Kidney tubule cell (primary cell): ENCODE data around the gene UBE3C.

Source experiments
- DNase-seq: peaks from one replicate; pipeline ENCODE4 v3.0.0-alpha.2; 2018; ENCODE audit warnings: low spot score

Gene UBE3C

DNA sequence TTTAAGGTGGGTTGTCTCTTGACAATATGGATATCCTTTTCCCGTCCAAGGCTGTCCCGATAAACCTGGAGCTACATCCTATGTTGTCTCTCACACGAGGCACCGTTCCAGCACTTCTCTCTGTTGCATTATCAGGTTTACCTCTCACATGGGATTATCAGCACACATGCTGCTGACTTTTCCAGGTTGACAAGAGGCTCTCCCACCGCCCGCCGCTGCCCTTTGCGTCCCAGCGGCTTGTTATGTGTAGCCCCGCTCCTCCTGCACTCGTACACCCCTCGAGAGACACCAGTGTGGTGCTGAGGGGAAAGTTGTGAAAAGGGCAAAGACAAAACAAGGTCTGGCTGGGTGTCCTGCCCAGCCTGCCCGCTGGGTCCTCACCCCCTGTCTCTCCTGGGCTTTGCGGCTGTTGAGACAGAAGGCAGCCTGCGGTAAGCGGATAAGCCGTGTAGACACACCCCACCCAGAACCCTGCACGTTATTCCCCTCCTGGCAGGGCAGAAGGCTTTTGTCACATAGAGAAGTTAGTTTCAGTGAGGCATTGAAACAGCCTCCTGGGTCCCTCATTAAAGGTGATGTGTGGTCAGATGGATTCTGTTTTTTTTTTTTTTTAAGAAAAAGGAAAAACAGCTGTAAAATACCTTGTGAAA lies 38.7 kb downstream of the UBE3C start:
- no peak for DNase-seq

DNA sequence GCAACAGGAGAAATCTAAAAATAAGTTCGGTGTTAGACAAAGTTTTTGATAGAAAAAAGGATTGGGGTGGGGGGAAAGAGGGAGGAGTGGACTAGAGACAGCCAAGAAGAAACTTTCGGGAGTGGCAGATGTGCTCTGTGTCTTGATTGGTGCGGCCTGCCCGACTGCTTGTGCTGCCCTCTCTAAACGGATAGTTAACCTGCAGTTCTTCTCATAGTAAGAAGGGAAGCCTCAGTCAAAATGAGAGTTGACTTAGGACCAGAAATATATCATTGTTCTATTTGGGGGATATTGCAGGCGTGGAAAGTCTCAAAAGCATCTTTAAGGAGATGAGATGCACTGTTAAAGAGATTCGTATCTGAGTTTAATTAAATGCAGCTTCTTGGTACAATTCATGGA lies 39.3 kb downstream of the UBE3C start:
- DNase-seq, result no peak

DNA sequence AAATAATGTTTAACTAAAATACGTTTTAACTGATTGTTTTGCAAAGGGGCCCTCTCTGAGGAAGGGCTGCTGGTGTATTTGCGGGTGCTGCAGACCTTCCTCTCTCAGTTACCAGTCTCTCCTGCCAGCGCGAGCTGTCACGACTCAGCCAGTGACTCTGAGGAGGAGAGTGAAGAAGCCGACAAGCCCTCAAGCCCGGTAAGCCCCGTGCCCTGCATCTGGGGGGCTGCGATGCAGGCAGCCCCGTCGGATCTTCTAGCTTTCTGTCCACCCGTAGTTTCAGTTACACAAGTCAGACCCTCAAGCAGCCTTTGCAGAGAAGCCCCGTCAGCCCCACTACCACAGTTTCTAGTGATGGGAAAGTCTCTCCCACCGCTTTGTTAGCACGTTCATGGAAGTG lies 45.1 kb downstream of the UBE3C start:
- DNase-seq, result no peak

DNA sequence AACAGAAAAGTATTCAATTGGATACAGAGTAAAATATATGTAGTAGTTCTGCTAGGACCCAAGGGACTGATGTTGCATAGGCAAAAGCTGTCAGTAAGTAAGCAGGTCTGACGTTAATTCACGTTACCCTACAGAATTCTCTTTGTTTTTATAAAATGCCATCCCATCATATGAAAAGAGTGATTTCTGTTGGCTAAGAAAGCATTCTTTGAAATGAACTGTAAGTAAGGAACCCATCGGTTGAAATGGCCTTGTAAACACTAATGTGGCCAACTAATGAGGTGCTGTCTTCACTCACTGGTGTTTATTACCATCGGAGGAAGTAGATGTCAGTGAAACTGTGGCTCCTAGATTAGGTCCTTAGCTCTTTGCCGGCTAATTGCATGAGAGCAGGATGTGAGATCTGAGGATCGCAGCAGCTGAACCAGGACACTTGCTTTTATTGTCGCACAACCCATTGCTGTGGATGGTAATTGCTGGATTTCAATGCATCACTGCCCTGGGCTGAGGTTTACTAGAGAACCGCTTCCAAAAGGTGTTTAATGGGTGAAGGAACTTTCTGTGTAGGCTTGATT lies 49.5 kb downstream of the UBE3C start:
- DNase-seq, result no peak

DNA sequence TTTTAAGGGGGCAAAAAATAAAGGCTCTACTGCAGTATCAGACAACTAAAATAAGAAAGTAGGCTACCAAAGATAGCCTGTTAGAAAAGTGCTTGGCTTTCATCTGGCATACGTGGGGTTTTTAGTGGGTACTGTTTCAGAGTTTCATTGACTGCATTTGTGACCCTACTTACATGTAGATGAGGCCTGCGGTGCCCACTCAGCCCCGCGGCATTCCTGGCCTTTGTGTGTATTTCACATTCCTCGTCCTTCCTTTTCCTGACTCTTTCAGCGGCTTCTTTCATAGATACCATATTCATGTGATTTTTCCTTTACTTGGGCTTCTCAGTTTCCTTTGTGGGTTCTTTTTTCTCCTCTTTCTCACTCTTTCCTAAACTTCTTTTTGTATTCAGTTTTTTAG lies 50.7 kb downstream of the UBE3C start:
- DNase-seq, result no peak

DNA sequence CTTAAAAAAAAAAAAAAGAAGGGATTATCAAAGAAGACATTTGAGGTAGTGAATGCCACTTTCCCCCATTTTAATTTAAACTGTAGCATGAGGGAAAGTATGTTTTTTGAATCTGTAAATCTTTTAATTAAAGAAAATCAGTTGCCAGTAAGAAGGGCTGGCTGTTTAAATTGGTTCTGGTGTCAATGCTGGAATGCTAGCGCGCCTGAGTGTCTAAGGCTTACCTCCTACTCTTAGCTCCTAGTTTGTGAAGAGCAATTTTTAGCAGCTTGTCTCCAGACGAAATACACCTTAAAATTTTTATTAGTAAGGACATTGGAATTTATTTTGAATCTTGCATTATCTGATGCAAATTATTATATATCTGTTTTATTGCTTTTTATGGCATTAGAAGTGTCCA lies 54.1 kb downstream of the UBE3C start:
- DNase-seq, result no peak

DNA sequence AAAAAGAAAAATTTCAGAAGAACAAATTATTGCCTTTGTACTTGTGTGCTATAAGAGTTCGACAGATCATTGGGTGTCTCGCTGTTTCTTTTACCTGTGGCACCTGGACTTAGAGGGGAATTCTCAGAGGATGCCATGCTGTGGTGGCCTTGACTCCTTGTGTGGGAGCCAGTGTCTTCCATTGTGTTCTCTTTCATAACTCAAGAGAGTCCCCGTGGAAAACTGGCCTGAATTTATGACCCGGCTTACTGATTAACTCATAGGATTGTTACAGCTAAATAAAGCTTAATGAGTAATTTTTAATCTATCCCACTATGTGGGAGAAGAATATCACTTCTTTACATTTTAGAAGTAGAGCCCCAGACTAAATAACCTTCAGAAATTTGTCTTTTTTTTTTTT lies 54.5 kb downstream of the UBE3C start:
- DNase-seq, result peak; percentile 46

DNA sequence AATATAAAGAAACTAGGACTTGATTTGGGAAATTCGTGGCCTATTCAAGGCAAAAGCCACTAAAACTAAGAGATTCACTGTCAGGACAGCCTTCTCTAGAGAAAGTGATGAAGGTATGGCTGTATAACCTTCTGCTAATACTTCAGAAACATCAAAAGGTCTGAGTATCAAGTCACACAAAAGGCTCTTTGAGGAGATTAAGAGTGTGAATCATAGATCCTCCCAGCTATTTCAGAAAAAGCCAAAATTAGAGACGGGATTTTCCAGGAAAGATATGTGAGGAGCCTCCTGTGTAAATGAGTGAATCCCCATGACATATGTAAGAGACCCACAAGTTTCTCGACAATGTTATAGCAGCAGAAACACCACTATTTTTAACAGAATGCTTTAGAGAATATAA lies 56.2 kb downstream of the UBE3C start:
- peak; percentile 9 for DNase-seq

DNA sequence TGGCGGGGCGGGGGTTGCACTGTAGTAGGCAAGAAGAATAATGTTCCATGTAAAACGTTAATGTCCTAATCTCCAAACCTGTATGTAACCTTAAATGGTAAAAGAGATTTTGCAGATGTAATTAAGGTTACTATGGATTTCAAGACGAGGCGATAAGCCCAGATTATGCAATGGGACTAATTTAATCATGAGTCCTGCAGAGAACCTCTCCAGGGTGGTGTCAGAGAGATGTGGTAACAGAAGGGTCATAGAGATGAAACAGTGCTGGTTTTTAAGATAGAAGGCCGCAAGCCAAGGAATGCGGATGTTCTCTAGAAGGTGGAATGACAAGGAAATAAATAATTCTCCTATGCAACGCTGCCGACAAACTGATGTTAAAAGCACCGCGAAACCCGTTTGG lies 57.1 kb downstream of the UBE3C start:
- no peak for DNase-seq

DNA sequence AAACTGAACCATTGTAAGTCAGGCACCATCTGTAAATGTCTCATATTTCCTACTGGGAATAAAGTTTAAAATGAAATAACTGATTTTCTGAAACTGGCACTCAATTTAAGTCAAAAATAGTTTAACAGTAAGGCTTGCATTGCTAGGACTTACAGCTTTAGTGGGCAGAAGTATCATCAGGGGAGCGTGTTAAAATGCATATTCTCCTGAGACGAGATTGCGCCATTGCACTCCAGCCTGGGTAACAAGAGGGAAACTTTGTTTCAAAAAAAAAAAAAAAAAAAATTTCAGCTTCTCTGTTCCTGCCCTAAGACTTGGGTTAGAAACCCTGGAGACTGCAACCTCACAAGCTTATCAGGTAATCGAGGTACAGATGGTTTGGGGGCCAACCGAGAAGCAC lies 65.4 kb downstream of the UBE3C start:
- DNase-seq, result no peak

DNA sequence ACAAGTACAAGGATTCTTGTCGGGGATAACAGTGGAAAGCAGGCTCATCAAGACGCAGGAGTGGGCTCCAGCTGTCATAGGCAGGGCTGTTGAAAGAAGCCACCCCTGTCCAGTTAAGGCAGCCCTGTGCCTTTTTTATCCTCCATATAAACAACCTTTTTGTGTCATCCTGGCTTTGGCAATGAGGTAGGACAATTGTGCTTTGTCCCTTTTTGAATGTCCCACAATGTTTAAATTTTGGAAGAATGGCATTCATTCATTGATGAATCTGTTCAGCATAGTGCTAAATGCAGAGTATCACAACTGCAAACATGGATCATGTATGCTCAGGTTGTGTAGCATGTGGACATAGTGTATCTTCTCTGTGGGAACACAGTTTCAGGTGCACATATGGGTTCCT lies 66.7 kb downstream of the UBE3C start:
- DNase-seq, result no peak

DNA sequence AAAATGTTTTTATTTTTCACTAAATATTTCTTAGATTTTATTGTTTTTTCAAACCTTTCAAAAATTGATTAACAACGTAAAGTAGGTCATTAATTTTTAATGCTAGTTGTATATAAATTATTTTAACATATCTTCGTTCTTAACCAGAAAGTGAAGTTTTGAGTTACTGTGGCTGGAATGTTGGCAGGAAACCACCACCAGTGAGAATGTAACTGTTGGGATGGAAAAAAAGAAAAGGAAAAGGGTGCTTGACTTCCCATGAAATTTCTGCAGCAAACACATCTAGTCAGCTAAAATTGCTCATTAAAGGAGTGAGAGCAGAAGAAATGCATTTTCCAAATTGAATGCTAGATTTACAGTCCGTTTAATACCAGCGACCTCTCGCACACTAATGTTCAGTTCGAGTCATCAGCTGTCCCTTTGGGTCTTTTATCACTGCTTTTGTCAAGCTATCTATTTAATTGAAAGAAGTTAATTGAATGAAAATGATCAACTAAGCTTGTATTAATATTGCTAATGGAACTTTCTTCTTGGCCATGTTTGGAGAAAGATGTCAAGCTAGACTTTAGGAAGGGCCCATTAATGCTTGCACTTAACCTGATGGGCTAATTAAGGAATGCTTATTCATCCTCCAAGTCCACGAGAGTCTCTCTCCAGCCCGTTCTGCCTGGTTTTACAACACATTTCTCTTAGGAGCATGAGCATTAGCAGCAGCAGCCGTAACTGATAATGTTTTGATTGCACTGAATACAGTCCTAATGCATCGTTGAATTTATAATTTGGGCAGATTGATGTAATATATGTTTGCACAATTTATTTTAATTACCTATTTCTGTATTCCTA lies 70.1 kb downstream of the UBE3C start:
- no peak for DNase-seq

DNA sequence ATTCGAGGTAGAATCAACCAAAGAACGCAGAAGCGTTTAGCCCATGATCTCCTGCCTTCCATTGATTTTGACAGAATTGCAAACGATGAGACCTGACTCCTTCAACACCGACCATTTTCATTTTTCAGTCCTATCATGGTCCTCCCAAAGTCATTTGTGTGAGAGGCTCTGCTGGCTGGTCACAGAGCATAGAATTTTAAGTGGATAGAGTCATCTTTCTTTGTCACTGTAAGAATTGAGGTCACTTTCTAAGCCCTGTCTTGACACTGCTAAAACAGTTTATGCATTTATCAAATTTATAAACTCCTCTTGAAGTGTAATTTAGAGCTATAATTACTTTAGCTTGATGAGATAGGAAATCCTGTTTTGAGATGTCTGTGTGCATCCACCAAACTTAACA lies 72.0 kb downstream of the UBE3C start:
- DNase-seq, result no peak

DNA sequence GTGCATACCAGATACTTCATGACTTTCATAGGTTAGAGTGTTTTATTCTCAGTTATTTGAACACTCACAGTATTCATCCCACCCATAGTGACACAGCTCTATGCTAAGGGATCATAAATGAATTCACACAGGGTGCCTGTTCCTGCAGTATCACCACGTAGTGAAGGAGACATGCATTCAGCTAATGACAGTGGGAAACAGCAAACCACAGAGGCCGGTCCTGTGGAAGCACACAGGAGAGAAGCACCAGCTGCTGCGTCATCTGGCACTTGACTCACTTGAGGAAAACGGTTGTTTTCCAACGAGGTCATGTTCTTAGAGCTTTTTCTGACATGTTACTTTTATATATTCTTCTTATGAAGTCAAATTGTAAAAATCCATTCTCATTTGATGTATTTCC lies 73.0 kb downstream of the UBE3C start:
- peak; percentile 24 for DNase-seq

DNA sequence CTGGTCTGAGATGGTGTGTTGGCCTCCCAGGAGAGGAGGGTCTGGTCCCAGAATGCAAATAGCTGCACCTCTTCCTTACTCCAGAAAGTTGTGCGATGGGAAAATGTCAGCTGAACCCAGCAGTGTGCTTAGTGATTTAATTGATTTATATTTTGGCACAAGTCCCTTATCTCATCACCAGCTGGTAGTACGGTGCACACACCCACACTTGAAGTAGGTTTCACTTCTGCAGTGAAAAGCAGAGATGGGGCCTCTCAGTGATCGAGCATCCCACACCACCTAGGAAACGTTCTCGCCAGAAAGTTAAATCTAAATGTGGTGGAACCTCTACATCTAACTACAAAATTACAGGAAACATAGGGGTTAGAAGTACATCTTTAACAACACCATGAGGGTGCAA lies 80.4 kb downstream of the UBE3C start:
- no peak for DNase-seq

DNA sequence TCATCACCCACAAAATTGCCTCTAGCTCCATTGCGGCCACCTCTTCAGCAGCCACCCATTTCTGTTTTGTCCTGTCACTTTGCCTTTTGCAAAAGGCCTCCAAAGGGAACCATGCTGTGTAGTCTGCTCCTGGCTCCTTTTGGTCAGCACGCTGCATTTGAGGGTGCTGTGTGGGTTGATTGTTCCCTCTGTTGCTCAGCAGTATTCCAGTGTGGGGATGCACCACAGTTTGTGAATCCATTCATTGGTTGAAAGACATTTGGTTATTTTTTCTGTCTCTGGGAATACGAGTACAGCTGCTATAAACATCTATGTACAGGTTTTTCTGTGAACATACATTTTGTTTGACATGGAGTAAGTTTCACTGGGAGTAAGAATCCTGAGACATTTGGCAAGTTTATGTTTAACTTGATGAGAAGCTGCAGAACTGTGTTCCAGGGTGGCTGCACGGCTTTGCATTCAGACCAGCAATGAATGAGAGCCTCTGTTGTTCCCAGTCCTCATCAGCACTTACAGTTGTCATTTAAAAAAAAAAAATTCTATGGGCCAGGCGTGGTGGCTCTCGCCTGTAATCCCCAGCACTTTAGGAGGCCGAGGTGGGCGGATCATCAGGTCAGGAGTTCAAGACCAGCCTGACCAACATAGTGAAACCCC lies 82.3 kb downstream of the UBE3C start:
- no peak for DNase-seq

DNA sequence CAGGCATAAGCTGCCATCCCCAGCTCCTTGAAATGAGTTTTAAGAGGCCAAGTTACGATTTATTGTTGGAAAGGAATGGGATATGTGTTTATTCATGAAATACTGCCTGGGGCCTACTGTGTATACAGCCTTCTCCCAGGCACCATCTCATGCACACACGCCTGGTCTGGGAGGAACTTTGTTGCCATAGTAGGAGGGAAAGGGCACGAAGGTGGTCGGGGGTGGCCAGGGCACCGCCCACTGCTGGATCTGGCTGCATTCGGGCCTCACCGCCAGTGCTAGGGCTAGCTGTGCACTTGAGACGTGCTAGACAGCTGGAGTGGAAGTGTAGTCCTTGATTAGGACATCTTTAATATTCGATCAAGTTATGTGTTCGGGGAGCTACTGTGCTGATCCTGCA lies 84.0 kb downstream of the UBE3C start:
- no peak for DNase-seq

DNA sequence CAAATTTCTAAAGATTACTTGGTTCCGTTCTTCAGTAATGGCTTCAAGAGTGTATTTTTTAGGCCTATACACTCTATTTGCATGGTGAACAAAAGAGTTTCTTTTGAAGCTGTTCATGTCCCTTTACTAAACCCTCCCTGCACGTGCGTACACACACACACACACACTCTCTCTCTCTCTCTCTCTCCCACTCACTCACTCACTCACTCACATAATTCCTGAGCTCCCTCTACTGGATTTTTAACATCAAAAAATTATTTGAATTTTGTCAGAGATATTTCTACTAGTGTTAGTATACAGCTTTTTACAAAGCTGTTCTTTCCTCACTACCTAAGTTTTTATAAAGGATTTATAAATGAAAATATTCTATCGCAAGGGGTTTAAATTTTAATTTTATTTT lies 85.9 kb downstream of the UBE3C start:
- no peak for DNase-seq

DNA sequence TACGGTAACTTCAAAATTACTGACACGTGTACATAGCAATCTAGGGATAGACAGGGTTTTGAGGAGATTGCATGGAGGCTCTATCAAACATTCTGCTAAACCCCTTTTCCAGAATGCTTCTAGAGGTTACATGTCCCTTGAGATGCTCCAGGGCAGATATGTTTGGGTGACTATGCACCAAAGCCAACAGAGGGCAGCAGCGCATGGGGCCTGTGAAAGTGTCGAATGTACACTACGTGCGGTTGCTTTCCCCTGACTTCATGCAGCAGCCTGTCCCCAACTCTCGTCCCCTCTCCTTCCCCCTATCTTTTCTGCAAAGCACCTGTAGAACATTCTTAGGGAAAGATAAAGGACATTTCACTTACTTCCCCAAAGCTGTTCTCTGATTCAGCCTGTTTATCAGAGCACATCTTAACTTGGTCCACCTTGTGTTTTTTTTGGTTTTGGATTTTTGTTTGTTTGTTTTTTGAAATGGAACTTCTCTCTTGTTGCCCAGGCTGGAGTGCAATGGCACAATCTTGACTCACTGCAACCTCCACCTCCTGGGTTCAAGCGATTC lies 90.2 kb downstream of the UBE3C start:
- DNase-seq, result no peak

DNA sequence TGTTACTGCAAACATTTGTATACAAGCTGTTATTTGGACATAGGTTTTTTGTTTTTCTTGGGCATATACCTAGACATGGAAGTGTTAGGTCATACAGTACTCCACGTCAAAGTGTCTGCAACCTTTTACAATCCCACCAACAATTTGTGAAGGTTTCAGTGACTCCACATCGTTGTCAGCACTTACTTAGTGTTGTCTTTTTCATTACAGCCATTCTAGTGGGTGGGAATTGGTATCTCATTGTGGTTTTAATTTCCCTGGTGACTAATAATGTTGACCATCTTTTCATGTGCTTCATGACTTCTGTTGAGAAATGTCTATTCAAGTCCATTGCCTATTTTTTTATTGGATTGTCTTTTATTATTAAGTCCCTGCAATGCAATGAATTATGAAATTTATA lies 95.0 kb downstream of the UBE3C start:
- no peak for DNase-seq

DNA sequence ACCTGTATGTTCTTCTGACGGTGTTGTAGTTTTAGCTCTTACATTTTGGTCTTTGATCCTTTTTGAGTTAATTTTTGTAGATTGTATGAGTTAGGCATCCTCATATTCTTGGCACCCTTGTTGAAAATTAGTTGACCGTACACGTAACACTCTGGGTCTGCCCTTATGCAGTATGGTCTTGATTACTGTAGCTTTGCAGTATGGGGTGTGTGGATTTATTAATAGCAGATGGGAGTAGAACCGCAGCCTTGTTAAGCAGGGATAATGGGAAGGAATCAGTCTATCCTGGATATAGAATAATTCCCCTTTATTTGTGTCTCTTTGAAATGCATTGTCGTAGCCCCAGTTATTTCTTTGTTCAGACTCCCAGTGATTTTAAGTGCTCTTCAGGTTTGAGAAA lies 95.5 kb downstream of the UBE3C start:
- no peak for DNase-seq
